IPS DF 4.7 (cell line): ENCODE measurements around the gene UBAP1L.
"Not testable (repeated sequence)": the region's sequence is repeated elsewhere in the genome, so short reads cannot be mapped to it uniquely, and the experiment has no call there.

Experiments used
- DNase-seq: peaks from one replicate; pipeline ENCODE4 v3.0.0-alpha.2; 2013; ENCODE audit warnings: low spot score; ENCODE audit errors: extremely low read depth

Gene UBAP1L

GRCh38 chr15:65084500-65085206 lies 30.3 kb downstream of the UBAP1L start:
- no peak for DNase-seq

- no peak for DNase-seq
Observed at GRCh38 chr15:65083262-65083701, 31.7 kb downstream of the UBAP1L start.

- DNase-seq = no peak
Observed at GRCh38 chr15:65082303-65082953, 32.6 kb downstream of the UBAP1L start.

- DNase-seq = no peak
Observed at GRCh38 chr15:65081758-65082157, 33.2 kb downstream of the UBAP1L start.

- DNase-seq = no peak
Observed at GRCh38 chr15:65081270-65081669, 33.7 kb downstream of the UBAP1L start.

GRCh38 chr15:65079580-65079979 lies 35.4 kb downstream of the UBAP1L start:
- no peak for DNase-seq

- DNase-seq = no peak
Observed at GRCh38 chr15:65077981-65078352, 37.0 kb downstream of the UBAP1L start.

GRCh38 chr15:65077291-65077980 lies 37.6 kb downstream of the UBAP1L start:
- no peak for DNase-seq

- DNase-seq = no peak
Observed at GRCh38 chr15:65076486-65077290, 38.3 kb downstream of the UBAP1L start, which contains the start of gene KBTBD13. Gene KBTBD13 (plus strand): TSS chr15:65076746. CDS start chr15:65076816, 70 bp downstream.

GRCh38 chr15:65075607-65076395 lies 39.2 kb downstream of the UBAP1L start:
- DNase-seq = not testable (repeated sequence)

GRCh38 chr15:65074946-65075345 lies 40.1 kb downstream of the UBAP1L start:
- not testable (repeated sequence) for DNase-seq

GRCh38 chr15:65072617-65073016 lies 42.4 kb downstream of the UBAP1L start:
- no peak for DNase-seq

GRCh38 chr15:65072027-65072426 lies 43.0 kb downstream of the UBAP1L start:
- no peak for DNase-seq

- DNase-seq = no peak
Observed at GRCh38 chr15:65071381-65071811, 43.6 kb downstream of the UBAP1L start.

- no peak for DNase-seq
Observed at GRCh38 chr15:65069779-65070546, 45.0 kb downstream of the UBAP1L start.

GRCh38 chr15:65069179-65069578 lies 45.8 kb downstream of the UBAP1L start:
- no peak for DNase-seq

- no peak for DNase-seq
Observed at GRCh38 chr15:65068403-65068788, 46.6 kb downstream of the UBAP1L start.

- no peak for DNase-seq
Observed at GRCh38 chr15:65067645-65068402, 47.2 kb downstream of the UBAP1L start, which contains the start of gene RASL12. Gene RASL12 (minus strand): TSS chr15:65067991. CDS start chr15:65067835, 156 bp downstream.

- DNase-seq = no peak
Observed at GRCh38 chr15:65067317-65067644, 47.7 kb downstream of the UBAP1L start.
